ENCODE results near the gene GATAD2B.
"Not testable (repeated sequence)": the region's sequence is repeated elsewhere in the genome, so short reads cannot be mapped to it uniquely, and the experiment has no call there.

GATAD2B gene

DNA sequence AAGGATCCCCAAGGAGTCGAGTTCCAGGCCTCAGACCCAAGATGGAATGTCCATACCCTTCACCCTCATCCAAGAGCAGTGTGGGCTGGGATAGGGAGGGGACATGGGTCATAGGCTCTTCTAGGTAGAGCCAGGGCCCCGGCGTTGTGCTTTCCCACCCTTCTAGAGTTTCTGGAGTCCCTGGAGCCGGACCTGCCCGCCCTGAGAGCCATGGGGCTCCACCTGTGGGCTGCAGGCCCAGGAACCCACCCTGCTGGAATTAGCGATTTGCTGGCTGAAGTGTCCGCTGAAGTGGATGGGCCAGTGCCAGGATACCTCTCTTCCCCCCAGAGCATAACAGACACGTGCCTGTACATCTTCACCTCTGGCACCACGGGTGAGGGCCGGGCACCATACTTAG lies 146.4 kb downstream of the GATAD2B start:
- no peak for DNase-seq

DNA sequence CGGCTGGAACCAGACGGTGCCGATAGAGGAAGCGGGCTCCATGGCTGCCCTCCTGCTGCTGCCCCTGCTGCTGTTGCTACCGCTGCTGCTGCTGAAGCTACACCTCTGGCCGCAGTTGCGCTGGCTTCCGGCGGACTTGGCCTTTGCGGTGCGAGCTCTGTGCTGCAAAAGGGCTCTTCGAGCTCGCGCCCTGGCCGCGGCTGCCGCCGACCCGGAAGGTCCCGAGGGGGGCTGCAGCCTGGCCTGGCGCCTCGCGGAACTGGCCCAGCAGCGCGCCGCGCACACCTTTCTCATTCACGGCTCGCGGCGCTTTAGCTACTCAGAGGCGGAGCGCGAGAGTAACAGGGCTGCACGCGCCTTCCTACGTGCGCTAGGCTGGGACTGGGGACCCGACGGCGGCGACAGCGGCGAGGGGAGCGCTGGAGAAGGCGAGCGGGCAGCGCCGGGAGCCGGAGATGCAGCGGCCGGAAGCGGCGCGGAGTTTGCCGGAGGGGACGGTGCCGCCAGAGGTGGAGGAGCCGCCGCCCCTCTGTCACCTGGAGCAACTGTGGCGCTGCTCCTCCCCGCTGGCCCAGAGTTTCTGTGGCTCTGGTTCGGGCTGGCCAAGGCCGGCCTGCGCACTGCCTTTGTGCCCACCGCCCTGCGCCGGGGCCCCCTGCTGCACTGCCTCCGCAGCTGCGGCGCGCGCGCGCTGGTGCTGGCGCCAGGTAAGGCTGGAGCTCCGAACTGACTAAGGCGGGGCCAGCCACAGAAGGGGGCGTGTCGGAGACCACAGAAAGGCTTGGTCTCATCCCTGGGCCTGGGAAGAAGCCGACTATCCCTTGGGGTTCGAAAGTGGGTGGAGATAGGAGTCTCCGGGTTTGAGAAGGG lies 147.1 kb downstream of the GATAD2B start:
- peak; percentile 80 for DNase-seq

DNA sequence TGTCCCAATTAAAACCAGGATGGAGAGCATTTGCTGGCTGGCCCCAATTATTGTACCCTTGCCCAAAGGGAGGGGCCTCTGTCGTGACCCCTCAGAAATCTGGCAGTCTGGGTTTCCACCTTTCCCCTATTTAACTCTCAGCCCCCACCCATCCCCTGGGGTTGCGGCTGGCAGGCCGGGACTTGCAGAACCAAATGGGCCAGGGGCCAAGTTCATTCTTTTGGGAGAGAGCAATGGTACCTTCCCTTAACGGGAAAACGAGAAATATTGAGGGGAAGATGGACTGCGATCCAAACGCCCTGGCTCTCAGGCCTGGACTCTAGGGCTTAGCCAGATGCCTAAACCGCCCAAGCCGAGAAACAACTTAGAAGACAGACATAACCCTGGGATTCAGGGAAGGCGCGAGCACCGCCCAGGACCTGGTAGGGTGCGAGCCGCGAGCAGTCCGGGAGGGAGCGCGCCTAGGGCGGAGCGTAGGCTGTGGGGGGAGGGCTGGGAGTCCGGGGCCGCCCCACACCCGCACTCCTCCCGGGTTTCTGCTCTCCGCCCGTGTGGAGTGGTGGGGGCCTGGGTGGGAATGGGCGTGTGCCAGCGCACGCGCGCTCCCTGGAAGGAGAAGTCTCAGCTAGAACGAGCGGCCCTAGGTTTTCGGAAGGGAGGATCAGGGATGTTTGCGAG lies 147.9 kb downstream of the GATAD2B start, which contains the start of gene SLC27A3:
Gene SLC27A3, plus strand, starts transcription at position 628 of the 678 bp plus-strand sequence. CDS start 91 bp downstream, outside the sequence.
- no peak for DNase-seq

DNA sequence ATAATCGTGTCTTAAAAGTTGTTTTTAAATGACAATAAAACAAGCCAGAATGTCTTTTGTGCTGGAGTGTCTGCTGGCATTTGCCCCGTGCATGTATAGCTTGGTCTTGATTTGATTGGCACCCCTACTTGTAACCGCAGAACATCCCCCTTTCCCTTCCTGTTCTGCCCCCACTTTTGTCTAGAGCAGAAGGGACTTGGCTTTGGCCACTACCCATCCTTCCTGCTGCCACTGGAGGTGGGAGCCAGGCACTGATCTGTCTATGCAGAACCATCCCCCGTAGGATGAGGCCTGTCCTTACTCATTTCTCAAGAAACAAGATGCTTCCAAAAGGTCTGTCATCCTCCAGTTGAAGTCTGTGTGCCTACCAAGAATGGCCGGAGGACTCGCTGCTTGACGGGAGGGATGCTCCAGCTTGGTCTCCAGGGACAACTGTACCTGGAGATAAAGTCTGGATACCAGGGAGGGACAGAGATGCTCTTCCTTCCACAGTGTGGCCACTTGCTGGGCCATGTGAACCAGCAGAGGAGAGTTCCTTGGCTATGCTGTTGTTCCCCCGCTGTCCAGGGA lies 148.7 kb downstream of the GATAD2B start:
- peak; percentile 63 for DNase-seq

DNA sequence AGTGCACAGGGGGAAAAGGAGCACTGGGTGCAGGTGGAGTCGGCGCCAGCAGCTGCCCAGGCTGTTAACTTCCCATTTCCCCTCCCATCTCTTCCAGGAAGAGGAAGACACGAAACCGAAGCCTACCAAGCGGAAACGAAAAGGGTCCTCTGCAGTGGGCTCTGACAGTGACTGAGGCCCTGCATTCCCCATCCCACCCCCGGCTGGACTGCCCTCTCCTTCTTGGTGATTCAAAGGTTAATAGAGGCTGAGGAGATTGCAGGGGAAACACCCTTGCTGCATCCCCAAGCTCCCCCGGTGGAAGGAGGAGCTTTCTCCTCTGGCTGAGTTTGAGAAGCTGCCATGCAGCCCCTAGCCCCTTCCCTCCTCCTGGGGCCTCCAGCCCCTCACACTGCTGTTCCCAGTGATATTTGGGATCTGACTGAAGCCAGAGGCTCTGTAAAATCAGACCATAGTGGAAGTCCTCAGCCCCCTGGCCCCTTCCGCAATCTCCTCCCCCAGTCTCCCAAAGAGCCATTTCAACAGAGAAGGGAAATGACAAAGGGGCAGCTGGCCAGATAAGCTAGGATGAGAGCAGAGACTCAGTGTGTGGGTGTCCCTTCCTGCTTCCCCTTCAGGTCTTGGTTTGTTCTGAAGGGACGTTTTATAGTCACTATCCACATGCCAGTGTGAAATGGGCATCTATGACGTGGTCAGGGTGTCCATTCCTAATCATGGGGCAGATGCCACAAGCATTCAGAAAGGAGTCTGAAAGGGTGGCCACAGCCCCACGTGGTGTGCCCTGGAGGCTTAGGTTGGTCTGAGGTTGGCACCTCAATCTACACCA lies 149.5 kb downstream of the GATAD2B start:
- peak; percentile 58 for DNase-seq

DNA sequence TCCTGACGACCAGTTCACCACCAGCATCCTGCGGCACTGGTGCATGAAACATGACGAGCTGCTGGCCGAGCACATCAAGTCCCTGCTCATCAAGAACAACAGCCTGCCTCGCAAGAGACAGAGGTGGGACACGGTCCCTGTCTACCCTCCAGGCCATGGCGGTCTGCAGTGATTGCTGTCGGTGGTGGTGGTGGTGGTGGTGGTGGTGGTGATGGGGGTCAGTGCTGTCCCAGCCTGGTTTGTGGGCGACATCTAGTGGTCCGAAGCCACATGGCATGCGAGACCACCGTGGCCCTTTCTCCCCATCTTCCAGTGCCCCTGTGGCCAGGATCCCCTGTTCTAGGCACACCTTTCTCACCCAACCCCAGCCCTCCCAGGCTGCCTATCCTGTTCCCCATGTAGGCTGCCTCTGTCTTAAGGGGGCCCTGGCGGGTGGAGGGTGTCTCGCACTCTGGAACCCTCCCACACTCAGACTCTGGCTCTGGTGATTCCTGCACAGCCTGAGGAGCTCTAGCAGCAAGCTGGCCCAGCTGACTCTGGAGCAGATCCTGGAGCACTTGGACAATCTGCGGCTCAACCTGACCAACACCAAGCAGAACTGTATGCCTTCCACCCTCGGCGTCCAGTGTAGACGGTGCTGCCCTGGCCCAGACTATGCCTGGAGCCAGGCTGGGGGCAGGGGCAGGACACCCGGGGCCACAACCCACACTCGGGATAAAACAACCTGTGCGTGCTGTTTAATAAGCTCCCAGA lies 150.8 kb downstream of the GATAD2B start:
- peak; percentile 45 for DNase-seq

DNA sequence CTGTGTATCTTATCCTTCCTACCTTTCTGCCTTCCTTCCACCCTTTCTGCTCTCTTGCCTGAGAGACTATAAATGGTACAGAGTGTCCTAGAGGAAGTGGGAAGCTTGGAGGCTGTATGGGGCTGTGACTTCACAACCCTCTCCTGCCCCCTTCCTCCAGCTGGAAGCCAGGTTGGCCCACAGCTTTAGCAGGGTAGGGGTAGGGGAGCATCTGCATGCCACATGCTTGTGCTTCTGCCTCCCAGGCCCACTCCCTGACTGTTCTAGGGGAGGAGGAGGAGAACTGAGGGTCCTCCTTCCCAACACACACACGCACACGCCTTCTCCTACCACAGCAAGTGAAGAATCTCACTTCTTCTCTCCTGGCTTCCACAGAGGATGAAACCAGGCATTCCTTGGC lies 151.5 kb downstream of the GATAD2B start:
- DNase-seq = no peak

DNA sequence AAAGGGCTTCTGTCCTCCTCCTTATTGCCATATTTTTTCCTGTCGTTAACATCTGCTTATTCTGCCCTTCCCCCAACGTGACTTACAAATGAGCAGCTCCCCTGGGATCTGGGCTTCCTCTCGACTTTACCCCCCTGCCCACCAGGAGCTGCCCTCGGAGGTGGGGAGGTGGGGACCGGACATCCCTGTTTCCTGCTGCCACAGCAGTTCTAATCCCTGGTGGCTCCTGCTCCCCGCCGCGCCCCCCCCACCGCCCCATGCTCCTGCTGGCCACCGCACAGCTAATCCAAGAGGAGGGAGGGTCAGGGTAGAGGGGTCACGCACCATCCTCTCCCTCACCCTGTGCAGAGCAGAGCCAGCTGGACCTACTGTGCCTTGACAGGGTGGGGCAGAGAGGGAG lies 152.0 kb downstream of the GATAD2B start:
- DNase-seq = no peak

DNA sequence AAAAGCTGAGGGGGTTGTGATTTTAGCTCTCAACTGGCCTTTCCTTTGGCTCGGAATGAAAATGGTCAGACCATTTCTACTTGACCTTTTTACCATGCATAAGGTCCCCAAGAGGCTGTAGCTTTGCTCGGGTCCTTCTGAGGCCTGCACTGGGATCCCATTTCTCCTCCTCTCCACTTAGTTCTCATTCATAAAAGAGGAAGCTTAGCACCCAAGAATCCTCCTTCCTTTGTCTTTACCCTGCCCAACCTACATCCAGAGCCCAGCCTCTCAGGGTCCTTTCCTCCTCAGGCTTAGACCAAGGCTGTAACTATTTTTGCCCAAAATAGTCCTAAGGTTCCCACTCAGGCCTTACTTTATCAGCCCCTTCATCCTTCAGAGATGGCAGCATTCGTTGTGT lies 153.6 kb downstream of the GATAD2B start:
- DNase-seq = no peak

DNA sequence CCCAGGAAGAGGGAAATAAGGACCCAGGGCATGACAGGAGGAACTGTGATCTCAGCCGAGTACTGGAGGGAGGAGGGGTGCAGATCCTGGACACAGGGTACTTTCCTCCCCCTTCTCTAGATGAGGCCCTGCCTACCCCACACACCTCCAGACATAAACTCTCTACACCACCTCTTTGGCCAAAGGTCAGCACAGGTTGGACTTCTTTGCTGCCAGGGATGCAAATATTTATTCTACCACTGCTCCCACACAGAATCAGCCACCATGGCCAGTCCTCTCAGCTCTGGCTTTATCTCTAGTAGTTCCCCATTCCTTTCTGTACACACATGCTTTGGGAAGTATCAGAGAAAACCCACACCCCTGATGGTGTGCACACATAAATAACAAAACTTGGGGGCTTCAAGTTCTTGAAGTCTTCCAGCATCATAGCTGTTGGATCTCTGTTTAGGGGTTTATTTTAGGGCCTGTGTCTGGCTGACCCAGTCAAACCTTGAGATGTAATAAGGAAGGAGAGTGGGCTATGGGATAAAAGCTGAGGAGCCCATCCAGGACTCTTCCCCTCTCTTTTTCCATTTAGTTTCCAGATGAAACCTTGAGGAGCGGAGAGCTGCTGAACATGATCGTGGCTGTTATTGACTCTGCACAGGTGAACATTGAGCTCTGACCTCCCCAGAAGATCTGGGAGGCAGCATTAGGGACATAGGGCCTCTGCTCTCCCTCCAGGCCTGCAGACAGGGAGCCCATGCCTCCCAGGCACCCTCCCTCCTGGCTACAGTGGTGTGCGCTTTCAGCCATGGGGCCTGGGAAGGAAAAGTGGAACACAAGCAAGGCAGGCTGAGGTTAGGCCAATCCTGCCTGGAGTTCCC lies 154.2 kb downstream of the GATAD2B start:
- no peak for DNase-seq

DNA sequence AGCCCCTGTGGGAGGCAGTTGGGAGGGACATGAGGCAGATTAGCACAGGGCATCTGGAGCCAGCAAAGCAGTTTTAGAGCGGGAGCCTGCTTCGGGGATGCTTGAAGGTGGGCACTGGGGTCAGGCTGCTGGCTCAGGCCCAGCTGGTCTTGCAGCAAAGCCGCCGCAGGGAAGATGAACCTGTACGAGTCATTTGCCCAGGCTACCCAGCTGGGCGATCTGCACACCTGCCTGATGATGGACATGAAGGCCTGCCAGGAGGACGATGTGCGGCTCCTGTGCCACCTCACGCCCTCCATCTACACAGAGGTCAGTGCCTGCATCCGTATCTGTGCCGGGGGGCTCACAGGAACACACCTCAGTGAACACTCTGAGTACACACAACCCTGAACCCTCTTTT lies 155.3 kb downstream of the GATAD2B start:
- no peak for DNase-seq

DNA sequence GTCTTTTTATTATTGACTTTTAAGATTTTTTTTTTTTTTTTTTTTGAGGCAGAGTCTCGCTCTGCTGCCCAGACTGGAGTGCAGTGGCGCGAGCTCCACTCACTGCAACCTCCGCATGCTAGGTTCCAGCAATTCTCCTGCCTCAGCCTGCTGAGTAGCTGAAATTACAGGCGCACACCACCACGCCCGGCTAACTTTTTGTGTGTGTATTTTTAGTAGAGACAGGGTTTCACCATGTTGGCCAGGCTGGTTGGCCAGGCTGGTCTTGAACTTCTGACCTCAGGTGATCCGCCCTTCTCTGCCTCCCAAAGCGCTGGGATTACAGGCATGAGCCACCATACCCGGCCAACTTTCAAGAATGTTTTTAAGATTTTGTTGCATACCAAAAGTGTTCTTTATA lies 156.1 kb downstream of the GATAD2B start:
- DNase-seq = not testable (repeated sequence)

DNA sequence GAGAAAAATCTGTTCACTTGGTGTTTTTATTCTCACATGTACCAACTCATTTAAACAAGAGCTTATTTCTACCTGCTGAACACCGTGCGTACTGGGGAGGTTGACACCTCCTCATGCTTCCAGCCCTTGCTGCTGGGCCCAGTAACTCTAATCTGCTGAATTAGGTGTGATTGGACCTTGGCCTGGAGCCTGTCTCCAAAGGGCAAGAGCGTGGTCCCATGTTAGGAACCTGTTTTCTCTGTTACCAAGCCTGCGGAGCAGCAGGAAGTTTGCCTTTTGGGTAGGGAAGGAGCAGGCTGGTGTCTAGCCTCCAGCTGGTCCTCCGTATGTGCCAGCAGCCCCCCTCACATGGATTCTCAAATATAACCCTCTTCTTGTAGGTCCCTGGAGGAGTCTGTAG lies 158.5 kb downstream of the GATAD2B start:
- no peak for DNase-seq

DNA sequence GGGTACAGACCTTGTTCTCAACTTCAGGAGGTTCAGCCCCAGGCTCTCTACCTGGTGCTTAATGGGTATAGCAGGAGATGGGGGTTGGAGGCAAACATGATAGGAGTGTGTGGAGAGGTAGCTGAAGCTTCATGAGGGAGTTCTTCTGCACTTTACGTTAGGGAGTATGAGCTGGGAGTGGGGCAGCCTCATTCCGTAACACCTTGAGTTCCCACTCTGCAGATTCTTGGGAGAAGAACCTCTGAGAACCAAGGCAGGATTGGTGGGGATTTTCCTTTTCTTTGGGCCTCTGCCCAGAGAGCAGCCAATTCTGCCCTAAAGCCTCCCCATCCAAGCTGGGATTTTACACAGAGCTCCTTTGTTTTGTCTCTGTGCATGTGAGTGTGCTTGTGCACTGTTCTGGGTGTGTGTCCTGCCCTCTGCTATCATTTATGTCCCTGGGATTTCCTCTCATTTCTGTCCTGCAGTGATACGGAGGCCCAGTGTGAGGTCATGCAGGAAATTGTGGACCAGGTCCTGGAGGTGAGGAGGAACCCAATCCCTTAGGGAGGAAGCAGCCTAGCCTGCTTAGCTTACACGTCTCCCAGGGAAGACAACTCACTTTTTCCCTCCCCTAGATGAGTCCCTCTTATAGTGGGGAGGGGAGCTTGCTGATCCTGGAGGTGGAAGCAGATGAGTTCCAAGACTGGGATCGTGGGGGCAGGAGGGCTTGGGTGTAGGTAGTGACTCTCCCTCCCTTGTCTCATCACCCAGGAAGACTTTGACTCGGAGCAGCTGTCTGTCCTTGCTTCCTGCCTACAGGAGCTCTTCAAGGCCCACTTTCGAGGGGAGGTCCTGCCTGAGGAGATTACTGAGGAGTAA lies 159.2 kb downstream of the GATAD2B start:
- no peak for DNase-seq

DNA sequence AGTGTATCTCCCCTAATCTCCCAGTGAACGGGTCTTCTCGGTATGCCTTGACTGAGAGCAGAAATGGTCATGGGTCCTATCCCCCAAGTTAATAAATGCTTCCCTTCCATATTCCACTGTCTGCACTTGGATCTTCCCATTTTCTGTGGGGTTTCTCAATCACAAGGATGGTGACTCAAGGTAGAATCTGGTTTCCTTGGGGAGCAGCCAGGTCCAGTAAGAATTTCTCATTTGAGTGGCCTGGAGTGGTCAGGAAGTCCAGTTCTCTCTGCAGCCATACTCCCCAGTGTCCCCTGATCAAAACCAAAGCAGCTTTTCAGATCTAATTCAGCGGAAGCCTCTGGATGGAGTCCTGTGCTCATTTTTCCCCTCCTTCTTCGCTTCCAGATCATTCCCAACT lies 162.3 kb downstream of the GATAD2B start:
- no peak for DNase-seq

Data from hematopoietic multipotent progenitor cell treated with erythropoietin and hydrocortisone succinate and interleukin-3 and kit ligand, for 4 days (in vitro differentiated cells).